HuH-7 (cell line): ENCODE measurements around the gene GUCY1B1.

Source experiments
- DNase-seq: peaks from one replicate; pipeline ENCODE4 v3.0.0; 2011; ENCODE audit warnings: low spot score

GUCY1B1 gene

GRCh38 chr4:155758481-155759371, at the start of gene GUCY1B1:
GUCY1B1 (plus strand) TSS chr4:155759021; CDS start chr4:155759141, 120 bp downstream.
- peak; percentile 43 for DNase-seq

- DNase-seq, result no peak
These were observed 48.9 kb upstream of the GUCY1B1 start for GRCh38 chr4:155709918-155710317.

- no peak for DNase-seq
These were observed 47.3 kb upstream of the GUCY1B1 start for GRCh38 chr4:155711556-155711955.

- DNase-seq, result no peak
These were observed 46.0 kb upstream of the GUCY1B1 start for GRCh38 chr4:155712846-155713245.

- no peak for DNase-seq
These were observed 44.9 kb upstream of the GUCY1B1 start for GRCh38 chr4:155713911-155714310.

GRCh38 chr4:155722336-155722735, 36.5 kb upstream of the GUCY1B1 start:
- DNase-seq, result no peak

- no peak for DNase-seq
These were observed 35.9 kb upstream of the GUCY1B1 start for GRCh38 chr4:155722816-155723499.

- no peak for DNase-seq
These were observed 34.1 kb upstream of the GUCY1B1 start for GRCh38 chr4:155724731-155725130.

GRCh38 chr4:155734065-155734464, 24.8 kb upstream of the GUCY1B1 start:
- no peak for DNase-seq

GRCh38 chr4:155734951-155735350, 23.9 kb upstream of the GUCY1B1 start:
- DNase-seq, result no peak

- DNase-seq, result no peak
These were observed 23.3 kb upstream of the GUCY1B1 start for GRCh38 chr4:155735496-155735895.

- no peak for DNase-seq
These were observed 20.3 kb upstream of the GUCY1B1 start for GRCh38 chr4:155738548-155738947.

GRCh38 chr4:155741546-155741945, 17.3 kb upstream of the GUCY1B1 start:
- DNase-seq, result no peak

GRCh38 chr4:155742310-155743015, 16.4 kb upstream of the GUCY1B1 start:
- no peak for DNase-seq

- DNase-seq, result no peak
These were observed 12.8 kb upstream of the GUCY1B1 start for GRCh38 chr4:155745984-155746383.

- no peak for DNase-seq
These were observed 10.8 kb upstream of the GUCY1B1 start for GRCh38 chr4:155748039-155748438.

- no peak for DNase-seq
These were observed 9.8 kb upstream of the GUCY1B1 start for GRCh38 chr4:155749041-155749440.

GRCh38 chr4:155751569-155751968, 7.3 kb upstream of the GUCY1B1 start:
- no peak for DNase-seq

GRCh38 chr4:155757745-155758265, 1.0 kb upstream of the GUCY1B1 start:
- no peak for DNase-seq

- no peak for DNase-seq
These were observed 791 bp downstream of the GUCY1B1 start for GRCh38 chr4:155759372-155760252.

GRCh38 chr4:155761047-155761446, 2.2 kb downstream of the GUCY1B1 start:
- no peak for DNase-seq
